ENCODE measurements around the gene DCAF8L2. TPM values are rescaled to one million over a fixed set of nuclear protein-coding genes. Genes with fewer than 3 reads are reported as not detected.
"Not testable (repeated sequence)": the region's sequence is repeated elsewhere in the genome, so short reads cannot be mapped to it uniquely, and the experiment has no call there.

The DCAF8L2 gene
- total RNA-seq, 1 donor from 2014 or later: not detected

GRCh38 chrX:27671234-27671633, 81.1 kb downstream of the DCAF8L2 start:
- DNase-seq (ENCODE audit: low spot score): no peak
- intact Hi-C loops (cut with DNase I): no loop called here
- no peak for ATAC-seq

DNA sequence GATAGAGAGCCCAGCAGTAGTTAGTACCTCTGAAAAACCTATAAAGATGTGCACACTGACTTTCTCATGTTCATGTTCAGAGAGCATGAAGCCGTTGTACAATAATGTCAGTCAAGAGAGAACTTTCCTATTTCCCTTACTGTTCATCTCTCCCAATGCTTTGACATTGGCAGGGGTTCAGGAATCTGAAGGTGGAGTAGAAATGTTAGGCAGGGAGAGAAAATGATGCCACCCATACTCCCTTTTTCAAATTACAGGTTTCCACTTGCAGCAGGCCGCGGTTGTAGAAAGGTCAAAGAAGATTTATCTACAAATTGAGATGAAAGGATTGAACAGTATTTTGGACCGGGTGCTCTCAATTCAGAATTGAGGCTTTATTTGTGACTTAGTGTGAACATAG, 84.3 kb downstream of the DCAF8L2 start:
- ATAC-seq: no peak
- intact Hi-C loops (cut with DNase I): no loop called here
- DNase-seq (ENCODE audit: low spot score): no peak

- ATAC-seq (no peak), DNase-seq (ENCODE audit: low spot score) (no peak)
- intact Hi-C loops (cut with DNase I): no loop called here
Measured at GRCh38 chrX:27675493-27675892, 85.3 kb downstream of the DCAF8L2 start.

GRCh38 chrX:27679281-27679680, 89.1 kb downstream of the DCAF8L2 start:
- intact Hi-C loops (cut with DNase I): no loop called here
- ATAC-seq: no peak
- DNase-seq (ENCODE audit: low spot score): no peak

DNA sequence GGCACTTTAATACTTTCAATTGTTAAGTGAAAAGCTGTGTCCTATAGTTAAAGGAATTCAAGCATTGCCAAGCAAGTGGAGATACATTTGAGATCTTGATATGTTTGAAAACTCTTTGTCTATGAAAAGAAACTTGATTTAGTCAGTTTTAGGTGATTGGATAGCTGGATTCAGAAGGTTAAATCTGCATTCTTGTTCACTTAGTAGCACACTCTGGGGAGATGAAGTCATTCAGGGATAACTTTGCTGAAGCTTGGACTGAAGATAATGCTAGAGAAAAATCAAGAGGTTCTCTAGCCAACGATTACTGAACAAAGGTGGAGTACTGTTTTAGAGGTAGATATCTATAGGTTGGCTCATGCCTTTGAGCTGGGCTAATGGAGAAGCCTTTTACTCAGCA, 90.6 kb downstream of the DCAF8L2 start:
- DNase-seq (ENCODE audit: low spot score) (no peak), ATAC-seq (no peak)
- intact Hi-C loops (cut with DNase I): no loop called here

DNA sequence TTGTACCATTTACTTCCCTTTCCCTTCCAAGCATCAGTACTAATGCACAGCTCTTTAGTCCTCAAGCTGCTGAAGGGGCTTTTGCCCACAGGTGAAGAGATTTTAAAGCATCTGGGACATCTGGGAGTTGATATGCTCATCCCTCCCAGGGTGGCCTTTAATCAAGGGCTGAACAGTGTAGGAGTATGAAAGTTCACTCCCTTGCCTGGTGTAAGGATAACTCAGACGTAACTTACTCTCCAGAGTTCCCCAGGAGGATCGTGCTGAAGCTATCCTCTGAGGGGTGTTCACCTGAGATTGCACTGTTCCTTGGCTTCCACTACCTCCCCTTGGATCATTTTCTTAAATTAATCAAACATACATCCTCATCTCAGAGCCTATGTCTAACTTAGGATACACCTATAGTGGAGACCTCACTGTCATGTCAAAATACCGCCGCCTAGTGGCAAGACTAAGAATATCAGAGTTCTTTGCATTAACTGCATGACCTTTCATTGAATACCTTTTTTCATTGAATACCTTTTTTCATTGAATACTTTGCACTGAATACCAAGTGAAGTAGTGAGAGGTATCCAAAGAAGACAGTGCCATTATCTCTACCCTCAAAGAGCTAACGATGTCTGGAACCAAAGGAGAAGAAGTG, 93.5 kb downstream of the DCAF8L2 start:
- intact Hi-C loops (cut with DNase I); DNase-seq (ENCODE audit: low spot score); ATAC-seq: not testable (repeated sequence)

DNA sequence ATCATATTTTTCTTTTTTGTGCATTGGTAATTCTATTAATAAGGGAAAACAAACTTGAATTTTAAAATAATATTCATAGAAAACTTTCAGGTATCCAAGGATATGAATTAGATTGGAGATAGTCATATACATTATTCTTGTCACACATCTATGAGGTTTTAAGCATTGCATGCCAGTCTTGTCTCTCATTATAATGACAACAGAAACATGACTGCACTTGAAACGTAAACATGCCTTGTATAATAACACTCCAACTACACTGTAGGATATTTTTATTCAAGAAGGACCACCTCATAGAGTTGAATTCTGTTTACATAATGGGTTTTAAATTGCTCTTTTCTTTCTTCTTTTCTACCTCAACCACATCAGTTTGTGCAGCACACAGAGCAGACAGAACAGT, 104.5 kb downstream of the DCAF8L2 start:
- DNase-seq (ENCODE audit: low spot score): no peak
- intact Hi-C loops (cut with DNase I): no loop called here
- ATAC-seq: no peak

GRCh38 chrX:27706526-27706925, 116.4 kb downstream of the DCAF8L2 start:
- no peak for DNase-seq (ENCODE audit: low spot score)
- intact Hi-C loops (cut with DNase I): no loop called here

GRCh38 chrX:27715610-27716009, 125.5 kb downstream of the DCAF8L2 start:
- intact Hi-C loops (cut with DNase I): no loop called here
- ATAC-seq (no peak), DNase-seq (ENCODE audit: low spot score) (no peak)

More at GRCh38 chrX:27706526-27706925, 116.4 kb downstream of the DCAF8L2 start:
- no peak for ATAC-seq

DNA sequence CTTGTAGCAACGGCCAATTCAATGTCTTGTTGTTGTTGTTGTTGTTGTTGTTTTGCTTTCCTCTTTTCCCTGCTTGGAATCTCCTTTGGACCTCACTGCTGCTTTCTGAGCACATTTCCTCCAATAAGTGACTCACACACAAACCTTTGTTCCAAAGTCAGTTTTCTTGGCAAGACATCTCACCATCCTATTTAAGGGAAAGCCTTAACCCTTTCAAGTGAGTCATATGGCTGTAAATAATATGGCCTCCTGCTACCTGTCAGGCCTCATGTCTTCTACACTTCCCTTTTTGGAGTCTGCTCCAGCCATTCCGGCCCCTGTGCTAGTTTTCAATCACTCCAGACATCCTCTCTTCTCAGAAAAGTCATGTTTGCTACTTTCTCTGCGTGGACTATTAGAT, 138.1 kb downstream of the DCAF8L2 start:
- ATAC-seq (no peak), DNase-seq (ENCODE audit: low spot score) (no peak)
- intact Hi-C loops (cut with DNase I): no loop called here

- no peak for ATAC-seq
- intact Hi-C loops (cut with DNase I): no loop called here
- no peak for DNase-seq (ENCODE audit: low spot score)
Measured at GRCh38 chrX:27731962-27732361, 141.8 kb downstream of the DCAF8L2 start.

DNA sequence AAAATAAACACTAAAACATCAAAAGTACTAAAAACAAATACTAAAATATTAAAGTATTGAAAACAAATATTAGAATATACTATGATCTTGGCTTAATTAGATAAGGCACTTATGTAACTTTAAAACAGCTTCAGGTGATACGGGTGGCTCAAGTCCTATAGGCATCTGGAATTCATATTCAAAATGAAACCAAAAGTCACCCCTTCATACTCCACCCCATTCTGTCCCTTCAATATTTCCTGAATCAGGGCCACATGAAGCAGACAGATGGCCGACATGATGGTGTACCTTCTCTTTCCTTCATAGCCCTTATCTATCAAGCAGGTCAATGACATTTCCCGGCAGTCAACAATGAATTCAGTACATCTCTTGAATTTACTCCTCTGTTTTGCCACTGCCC, 145.8 kb downstream of the DCAF8L2 start:
- DNase-seq (ENCODE audit: low spot score) (no peak), ATAC-seq (no peak)
- intact Hi-C loops (cut with DNase I): no loop called here

- no peak for ATAC-seq
- intact Hi-C loops (cut with DNase I): no loop called here
Measured at GRCh38 chrX:27740933-27741332, 150.8 kb downstream of the DCAF8L2 start.

GRCh38 chrX:27743521-27743920, 153.4 kb downstream of the DCAF8L2 start:
- intact Hi-C loops (cut with DNase I); DNase-seq (ENCODE audit: low spot score); ATAC-seq: not testable (repeated sequence)

More at GRCh38 chrX:27740933-27741332, 150.8 kb downstream of the DCAF8L2 start:
- no peak for DNase-seq (ENCODE audit: low spot score)

- intact Hi-C loops (cut with DNase I): no loop called here
- ATAC-seq (no peak), DNase-seq (ENCODE audit: low spot score) (no peak)
Measured at GRCh38 chrX:27746516-27746915, 156.4 kb downstream of the DCAF8L2 start.

DNA sequence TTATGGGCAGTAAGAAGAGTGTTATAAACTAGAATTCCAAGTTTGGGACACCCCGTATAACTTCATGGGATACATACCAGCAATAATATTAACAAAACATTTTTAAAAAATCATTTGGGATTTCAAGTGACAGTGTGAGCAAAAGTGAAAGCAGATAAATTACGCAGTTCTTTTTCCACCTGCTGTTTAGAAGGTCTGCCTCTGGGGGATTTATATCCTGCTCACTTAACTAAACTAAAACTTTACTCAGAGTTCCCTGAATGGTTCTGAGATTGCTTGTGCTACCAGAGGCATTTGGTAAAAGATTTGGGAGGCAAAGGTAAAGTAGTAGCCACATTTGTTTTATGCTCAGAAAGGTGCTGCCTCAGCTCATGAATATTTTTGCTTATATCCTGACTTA, 160.2 kb downstream of the DCAF8L2 start:
- ATAC-seq; DNase-seq (ENCODE audit: low spot score); intact Hi-C loops (cut with DNase I): not testable (repeated sequence)

- ATAC-seq (no peak), DNase-seq (ENCODE audit: low spot score) (no peak)
- intact Hi-C loops (cut with DNase I): no loop called here
Measured at GRCh38 chrX:27751976-27752375, 161.8 kb downstream of the DCAF8L2 start.

GRCh38 chrX:27765718-27766117, 175.6 kb downstream of the DCAF8L2 start:
- intact Hi-C loops (cut with DNase I): no loop called here
- no peak for DNase-seq (ENCODE audit: low spot score)
- no peak for ATAC-seq

DNA sequence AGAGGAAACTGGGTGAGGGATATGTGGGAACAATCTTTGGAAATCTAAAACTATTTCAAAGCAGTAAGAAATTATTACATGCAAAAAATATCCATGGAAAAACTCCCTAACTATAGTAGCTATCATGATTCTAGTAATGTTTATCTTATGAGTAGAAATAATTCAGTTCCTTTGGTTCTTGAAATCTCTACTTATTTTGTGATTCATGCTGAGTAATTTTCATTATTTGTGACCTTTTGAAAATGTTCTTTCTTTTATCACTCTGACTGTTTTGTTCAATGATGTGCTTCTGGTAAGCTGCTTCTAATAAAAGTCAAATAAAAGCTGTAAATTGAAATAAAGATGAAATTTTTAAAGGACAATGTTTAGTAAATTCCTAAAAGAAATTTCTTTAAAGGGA, 177.2 kb downstream of the DCAF8L2 start:
- ATAC-seq: no peak
- DNase-seq (ENCODE audit: low spot score): no peak
- intact Hi-C loops (cut with DNase I): no loop called here

- DNase-seq (ENCODE audit: low spot score) (no peak), ATAC-seq (no peak)
- intact Hi-C loops (cut with DNase I): no loop called here
Measured at GRCh38 chrX:27775984-27776383, 185.8 kb downstream of the DCAF8L2 start.

DNA sequence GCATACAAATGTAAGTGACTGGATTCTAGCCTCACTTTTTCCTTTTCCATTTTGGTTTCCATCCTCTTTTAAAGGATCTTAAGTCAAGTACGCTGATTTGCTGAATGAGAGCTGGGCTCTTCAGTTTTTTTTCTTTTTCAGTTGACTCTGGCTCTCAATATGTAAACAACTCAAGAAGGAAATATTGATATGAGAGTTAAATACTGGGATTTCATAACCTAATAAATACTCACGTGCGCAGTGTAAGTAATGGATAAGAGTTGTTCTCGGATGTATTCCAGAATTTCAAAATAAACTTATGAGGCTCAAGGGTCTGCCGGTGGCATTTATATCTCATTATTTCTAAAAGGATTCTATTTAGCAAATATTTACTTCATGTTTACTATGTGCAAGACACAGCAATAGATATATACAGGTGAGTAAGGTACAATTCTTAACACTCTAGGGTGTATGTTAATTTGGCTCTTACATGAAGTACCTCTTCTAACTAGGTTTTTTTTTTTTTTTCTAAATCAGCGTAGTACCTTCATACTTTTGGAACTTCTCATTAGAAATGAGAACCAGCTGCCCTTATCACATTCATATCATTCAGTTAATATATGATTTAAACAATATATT, 206.6 kb downstream of the DCAF8L2 start:
- intact Hi-C loops (cut with DNase I): no loop called here
- no peak for ATAC-seq
- no peak for DNase-seq (ENCODE audit: low spot score)

All from sciatic nerve (tissue), 2 donors.